ENCODE results near the gene CADPS.

CADPS gene

DNA sequence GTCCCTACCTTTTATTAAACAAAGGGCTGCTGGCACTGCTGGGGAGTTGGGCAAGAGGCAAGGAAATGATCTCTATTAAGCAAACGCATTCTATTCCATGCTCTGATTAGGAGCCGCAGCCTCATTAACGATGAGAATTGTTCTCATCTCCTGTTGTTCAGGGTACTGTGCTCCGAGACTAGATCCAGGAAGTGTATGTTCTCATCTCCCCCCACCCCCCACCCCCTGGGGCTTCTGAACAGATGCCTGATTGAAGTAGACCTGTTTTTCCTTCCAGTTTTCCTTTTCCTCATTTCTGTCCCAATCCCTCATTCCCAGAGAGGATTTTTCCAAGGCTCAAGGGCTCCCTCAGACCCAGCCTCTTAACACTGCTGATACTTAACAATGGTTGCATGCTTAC lies 420.3 kb downstream of the CADPS start:
- TF ChIP-seq, protein P1, sequence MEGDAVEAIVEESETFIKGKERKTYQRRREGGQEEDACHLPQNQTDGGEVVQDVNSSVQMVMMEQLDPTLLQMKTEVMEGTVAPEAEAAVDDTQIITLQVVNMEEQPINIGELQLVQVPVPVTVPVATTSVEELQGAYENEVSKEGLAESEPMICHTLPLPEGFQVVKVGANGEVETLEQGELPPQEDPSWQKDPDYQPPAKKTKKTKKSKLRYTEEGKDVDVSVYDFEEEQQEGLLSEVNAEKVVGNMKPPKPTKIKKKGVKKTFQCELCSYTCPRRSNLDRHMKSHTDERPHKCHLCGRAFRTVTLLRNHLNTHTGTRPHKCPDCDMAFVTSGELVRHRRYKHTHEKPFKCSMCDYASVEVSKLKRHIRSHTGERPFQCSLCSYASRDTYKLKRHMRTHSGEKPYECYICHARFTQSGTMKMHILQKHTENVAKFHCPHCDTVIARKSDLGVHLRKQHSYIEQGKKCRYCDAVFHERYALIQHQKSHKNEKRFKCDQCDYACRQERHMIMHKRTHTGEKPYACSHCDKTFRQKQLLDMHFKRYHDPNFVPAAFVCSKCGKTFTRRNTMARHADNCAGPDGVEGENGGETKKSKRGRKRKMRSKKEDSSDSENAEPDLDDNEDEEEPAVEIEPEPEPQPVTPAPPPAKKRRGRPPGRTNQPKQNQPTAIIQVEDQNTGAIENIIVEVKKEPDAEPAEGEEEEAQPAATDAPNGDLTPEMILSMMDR (IDR thresholded peaks at IDR 0.05; ENCODE audit: insufficient read depth, low read depth, low read length, missing control alignments) = no peak
- no peak overlapping the region for H3K4me3 ChIP-seq (ENCODE audit: low read depth, low read length)
- DNase-seq (ENCODE audit: low read depth) = no peak

DNA sequence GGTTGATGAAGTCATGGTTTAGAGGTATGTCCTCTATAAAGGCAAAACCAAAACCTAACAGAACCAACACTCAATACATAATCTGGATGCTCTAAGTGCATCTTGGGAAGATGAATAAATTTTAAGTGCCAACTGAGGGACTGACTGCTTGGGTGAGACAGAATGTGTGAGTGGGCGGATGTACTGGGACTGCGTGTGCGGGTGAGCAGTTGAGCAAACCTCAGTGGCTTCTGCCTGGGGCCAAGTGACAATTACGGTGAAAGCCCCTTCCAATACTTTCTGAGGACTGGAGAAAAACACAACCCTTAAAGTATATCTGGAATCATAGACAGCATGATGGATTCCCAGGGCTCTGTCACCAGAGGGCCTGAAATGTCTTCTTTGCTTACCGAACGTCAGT lies 421.8 kb downstream of the CADPS start:
- DNase-seq (ENCODE audit: low read depth) = no peak
- TF ChIP-seq, protein P1 (IDR thresholded peaks at IDR 0.05; ENCODE audit: insufficient read depth, low read depth, low read length, missing control alignments) = no peak
- H3K4me3 ChIP-seq (ENCODE audit: low read depth, low read length) = no peak overlapping the region

DNA sequence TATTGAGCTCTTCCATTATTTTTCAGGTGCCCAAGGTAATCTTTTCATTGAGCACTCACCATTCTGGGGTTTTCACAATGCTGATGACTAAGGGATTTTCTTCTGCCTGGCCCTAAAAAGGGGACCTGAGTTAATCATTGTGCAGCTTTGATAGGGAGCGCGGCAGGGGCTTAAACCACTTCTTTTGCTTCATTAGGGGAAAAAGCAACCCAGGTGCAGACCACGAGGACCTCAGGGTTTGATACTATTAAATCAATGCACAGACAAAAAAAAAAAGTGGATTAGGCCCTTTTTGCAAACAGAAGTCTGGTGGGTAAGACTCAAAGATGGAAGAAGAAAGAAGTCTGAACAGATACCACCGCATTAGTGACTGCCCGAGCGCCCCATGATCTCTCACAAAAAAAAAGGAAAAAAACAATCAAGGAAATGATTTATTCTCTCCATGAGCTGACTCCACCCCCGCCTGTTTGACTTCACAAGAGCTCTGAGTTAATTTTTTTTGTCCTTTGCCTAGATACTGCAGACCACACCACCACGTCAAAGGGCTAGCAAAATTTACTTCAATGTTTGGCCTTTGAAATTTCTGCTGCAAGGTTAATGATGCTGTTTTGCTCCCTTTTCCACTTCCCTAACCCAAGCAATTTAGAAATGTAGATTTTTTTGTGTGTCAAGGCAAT lies 423.9 kb downstream of the CADPS start:
- TF ChIP-seq, protein P1 (IDR thresholded peaks at IDR 0.05; ENCODE audit: insufficient read depth, low read depth, low read length, missing control alignments) = no peak
- no peak overlapping the region for H3K4me3 ChIP-seq (ENCODE audit: low read depth, low read length)
- no peak for DNase-seq (ENCODE audit: low read depth)

DNA sequence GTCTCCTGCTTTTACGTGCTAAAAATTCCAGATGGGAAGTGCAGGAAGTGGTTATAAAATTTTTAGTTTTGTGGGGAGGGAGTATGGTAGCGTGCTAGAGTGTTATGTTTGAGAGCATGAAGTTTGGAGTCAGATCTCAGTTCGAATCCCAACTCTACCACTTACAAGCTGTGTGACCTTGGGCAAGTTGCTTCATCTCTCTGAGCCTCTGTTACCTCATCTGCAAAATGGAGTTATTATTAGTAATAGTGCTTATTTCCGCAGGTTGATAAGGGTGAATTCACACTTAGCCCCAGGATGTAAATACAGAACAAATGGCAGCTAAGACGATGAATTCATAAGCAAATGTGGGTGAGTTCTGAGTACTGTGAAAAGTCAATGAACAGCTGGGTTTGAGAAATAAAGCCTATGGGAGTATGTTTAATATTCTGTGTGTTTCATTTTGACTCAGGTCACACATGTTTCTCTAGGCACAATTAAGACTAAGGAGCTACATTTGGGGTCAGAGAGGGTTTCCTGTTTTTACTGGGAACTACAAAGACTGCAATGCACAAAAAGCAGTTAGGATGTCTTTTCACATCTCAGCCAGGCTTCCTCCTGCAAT lies 428.8 kb downstream of the CADPS start:
- no peak overlapping the region for H3K4me3 ChIP-seq (ENCODE audit: low read depth, low read length)
- peak; percentile 47 for DNase-seq (ENCODE audit: low read depth)
- TF ChIP-seq, protein P1 (IDR thresholded peaks at IDR 0.05; ENCODE audit: insufficient read depth, low read depth, low read length, missing control alignments) = no peak

DNA sequence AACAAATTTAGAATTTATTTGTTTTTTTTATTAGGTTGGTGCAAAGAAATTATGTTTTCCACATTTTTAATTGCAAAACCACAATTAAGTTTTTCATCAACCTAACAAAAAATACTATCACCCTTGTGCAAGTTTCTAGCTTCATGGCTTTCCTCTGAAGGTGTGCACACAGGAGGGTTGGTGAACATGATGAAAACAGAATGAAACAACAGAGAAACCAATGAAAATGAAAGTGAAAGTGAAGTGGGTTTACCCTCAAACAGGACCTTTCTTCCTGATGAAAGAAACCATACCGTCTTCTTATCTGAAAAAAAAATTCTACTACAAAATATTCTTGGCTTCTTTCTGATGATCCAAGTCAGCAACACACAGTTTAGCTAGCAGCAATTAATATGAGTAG lies 429.9 kb downstream of the CADPS start:
- TF ChIP-seq, protein P1 (IDR thresholded peaks at IDR 0.05; ENCODE audit: insufficient read depth, low read depth, low read length, missing control alignments) = no peak
- H3K4me3 ChIP-seq (ENCODE audit: low read depth, low read length) = no peak overlapping the region
- DNase-seq (ENCODE audit: low read depth) = peak; percentile 6

DNA sequence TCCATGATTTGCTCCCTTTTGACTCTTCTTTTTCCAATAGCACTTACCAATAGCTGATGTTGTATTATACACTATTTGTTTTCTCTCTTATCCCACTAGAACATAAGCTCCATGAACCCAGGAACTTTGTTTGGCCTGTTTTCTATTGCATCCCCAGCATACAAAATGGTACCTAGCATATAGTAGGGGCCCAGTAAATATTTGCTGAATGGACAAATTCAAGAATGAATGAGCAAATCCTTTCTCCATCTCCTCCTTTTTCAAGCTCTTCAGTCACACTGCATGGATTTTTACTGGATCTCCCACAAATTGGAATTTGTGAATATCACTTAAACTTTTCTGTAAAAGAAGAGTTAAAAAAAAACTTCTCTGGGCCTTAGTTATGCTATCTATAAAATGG lies 435.2 kb downstream of the CADPS start:
- TF ChIP-seq, protein P1 (IDR thresholded peaks at IDR 0.05; ENCODE audit: insufficient read depth, low read depth, low read length, missing control alignments) = no peak
- no peak for DNase-seq (ENCODE audit: low read depth)
- H3K4me3 ChIP-seq (ENCODE audit: low read depth, low read length) = no peak overlapping the region
